ENCODE results near the gene DCTD. TPM values are rescaled to one million over a fixed set of nuclear protein-coding genes. Genes with fewer than 3 reads are reported as not detected.

Gene DCTD
- total and polyA plus RNA-seq, 7 donors, result 30.5 to 63.4 (median 47.3) TPM

- Histone ChIP-seq H3K4me3 (no peak overlapping the region), H3K27ac (no peak overlapping the region), H3K9me3 (no peaks in the 10 kb centered on the region), H3K4me1 (no peaks in the 10 kb centered on the region), H3K36me3 (ENCODE audit: insufficient read depth in 1 of 2, low read depth in 1 of 2) (peaks cover 0 to 5% of the 10 kb centered on the region in 2 donors), H3K27me3 (ENCODE audit: insufficient read depth in 3 of 3, low read length in 2 of 3) (no peaks in the 10 kb centered on the region)
- DNase-seq, result no peak
- no peak for ATAC-seq
- TF ChIP-seq, protein P1, sequence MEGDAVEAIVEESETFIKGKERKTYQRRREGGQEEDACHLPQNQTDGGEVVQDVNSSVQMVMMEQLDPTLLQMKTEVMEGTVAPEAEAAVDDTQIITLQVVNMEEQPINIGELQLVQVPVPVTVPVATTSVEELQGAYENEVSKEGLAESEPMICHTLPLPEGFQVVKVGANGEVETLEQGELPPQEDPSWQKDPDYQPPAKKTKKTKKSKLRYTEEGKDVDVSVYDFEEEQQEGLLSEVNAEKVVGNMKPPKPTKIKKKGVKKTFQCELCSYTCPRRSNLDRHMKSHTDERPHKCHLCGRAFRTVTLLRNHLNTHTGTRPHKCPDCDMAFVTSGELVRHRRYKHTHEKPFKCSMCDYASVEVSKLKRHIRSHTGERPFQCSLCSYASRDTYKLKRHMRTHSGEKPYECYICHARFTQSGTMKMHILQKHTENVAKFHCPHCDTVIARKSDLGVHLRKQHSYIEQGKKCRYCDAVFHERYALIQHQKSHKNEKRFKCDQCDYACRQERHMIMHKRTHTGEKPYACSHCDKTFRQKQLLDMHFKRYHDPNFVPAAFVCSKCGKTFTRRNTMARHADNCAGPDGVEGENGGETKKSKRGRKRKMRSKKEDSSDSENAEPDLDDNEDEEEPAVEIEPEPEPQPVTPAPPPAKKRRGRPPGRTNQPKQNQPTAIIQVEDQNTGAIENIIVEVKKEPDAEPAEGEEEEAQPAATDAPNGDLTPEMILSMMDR (IDR thresholded peaks at IDR 0.05), result no peak
- WGBS, 3 donors, result 95 to 98% (median 96%) methylated on average over 15 of the region's 15 CpGs
- intact Hi-C loops (cut with DNase I), result no loop called here
These were observed 43.9 kb downstream of the DCTD start for GRCh38 chr4:182873289-182873688.

DNA sequence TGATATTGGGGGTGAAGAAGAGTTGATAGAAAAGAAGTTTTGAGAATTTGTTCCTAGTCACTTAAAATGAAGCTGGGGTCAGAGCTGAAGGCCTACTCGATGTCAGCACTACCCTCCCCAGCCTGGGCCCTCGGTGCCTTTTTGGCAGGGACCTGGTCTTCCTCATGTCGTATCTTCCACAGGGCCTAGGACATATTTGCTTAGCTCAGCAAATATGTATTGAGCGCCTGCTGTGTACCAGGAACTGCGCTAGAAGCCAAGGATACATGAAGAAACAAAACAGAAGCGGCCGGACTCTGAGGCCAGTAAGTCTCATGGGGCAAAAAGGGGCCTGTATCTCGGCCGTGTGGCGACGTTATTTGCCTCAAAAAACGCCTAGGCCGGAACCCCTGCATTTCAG is 44.3 kb downstream of the DCTD start:
- intact Hi-C loops (cut with DNase I), result no loop called here
- Histone ChIP-seq H3K27ac (no peak overlapping the region), H3K4me3 (no peak overlapping the region), H3K4me1 (no peaks in the 10 kb centered on the region), H3K9me3 (no peaks in the 10 kb centered on the region), H3K27me3 (ENCODE audit: insufficient read depth in 3 of 3, low read length in 2 of 3) (no peaks in the 10 kb centered on the region), H3K36me3 (ENCODE audit: insufficient read depth in 1 of 2, low read depth in 1 of 2) (peaks cover 0 to 5% of the 10 kb centered on the region in 2 donors)
- ATAC-seq (no peak), DNase-seq (no peak)
- WGBS, 3 donors, result 94 to 96% (median 95%) methylated on average over 13 of the region's 13 CpGs
- TF ChIP-seq, protein P1 (IDR thresholded peaks at IDR 0.05), result no peak

- 82 to 85% (median 85%) methylated on average over 9 of the region's 9 CpGs for WGBS, 3 donors
- ATAC-seq, result no peak
- H3K36me3 ChIP-seq (ENCODE audit: insufficient read depth in 1 of 2, low read depth in 1 of 2), result no peaks in the 10 kb centered on the region
- H3K9me3 ChIP-seq, result no peaks in the 10 kb centered on the region
- H3K27me3 ChIP-seq (ENCODE audit: insufficient read depth in 3 of 3, low read length in 2 of 3), result no peaks in the 10 kb centered on the region
- H3K4me3 ChIP-seq, result no peak overlapping the region
- intact Hi-C loops (cut with DNase I), result no loop called here
- no peaks in the 10 kb centered on the region for H3K4me1 ChIP-seq
- DNase-seq, result no peak
- H3K27ac ChIP-seq, result no peak overlapping the region
- TF ChIP-seq, protein P1 (IDR thresholded peaks at IDR 0.05), result no peak
These were observed 45.6 kb downstream of the DCTD start for GRCh38 chr4:182871616-182872015.

- H3K27ac ChIP-seq, result no peak overlapping the region
These were observed 47.5 kb downstream of the DCTD start for GRCh38 chr4:182869697-182870096.

GRCh38 chr4:182866746-182867145 is 50.4 kb downstream of the DCTD start:
- H3K4me1 ChIP-seq, result no peaks in the 10 kb centered on the region
- 57 to 63% (median 61%) methylated on average over 5 of the region's 5 CpGs for WGBS, 3 donors
- no peaks in the 10 kb centered on the region for H3K27me3 ChIP-seq (ENCODE audit: insufficient read depth in 3 of 3, low read length in 2 of 3)
- no peak overlapping the region for H3K27ac ChIP-seq
- no peaks in the 10 kb centered on the region for H3K36me3 ChIP-seq (ENCODE audit: insufficient read depth in 1 of 2, low read depth in 1 of 2)
- TF ChIP-seq, protein P1 (IDR thresholded peaks at IDR 0.05), result no peak
- no peak overlapping the region for H3K4me3 ChIP-seq
- intact Hi-C loops (cut with DNase I), result no loop called here
- H3K9me3 ChIP-seq, result no peaks in the 10 kb centered on the region
- ATAC-seq, result no peak
- no peak for DNase-seq

More at GRCh38 chr4:182869697-182870096, 47.5 kb downstream of the DCTD start:
- Histone ChIP-seq H3K27me3 (ENCODE audit: insufficient read depth in 3 of 3, low read length in 2 of 3) (no peaks in the 10 kb centered on the region), H3K4me3 (no peak overlapping the region), H3K36me3 (ENCODE audit: insufficient read depth in 1 of 2, low read depth in 1 of 2) (no peaks in the 10 kb centered on the region), H3K9me3 (no peaks in the 10 kb centered on the region), H3K4me1 (no peaks in the 10 kb centered on the region)
- TF ChIP-seq, protein P1 (IDR thresholded peaks at IDR 0.05), result no peak
- DNase-seq (no peak), ATAC-seq (no peak)
- WGBS, 3 donors, result 28 to 48% (median 42%) methylated on average over 4 of the region's 4 CpGs
- intact Hi-C loops (cut with DNase I), result no loop called here

Data from psoas muscle (tissue), 8 donors.